ENCODE data around the gene SATB2.

Gene SATB2

GRCh38 chr2:199388728-199389268 is 68.9 kb downstream of the SATB2 start:
- no peak for DNase-seq

DNA sequence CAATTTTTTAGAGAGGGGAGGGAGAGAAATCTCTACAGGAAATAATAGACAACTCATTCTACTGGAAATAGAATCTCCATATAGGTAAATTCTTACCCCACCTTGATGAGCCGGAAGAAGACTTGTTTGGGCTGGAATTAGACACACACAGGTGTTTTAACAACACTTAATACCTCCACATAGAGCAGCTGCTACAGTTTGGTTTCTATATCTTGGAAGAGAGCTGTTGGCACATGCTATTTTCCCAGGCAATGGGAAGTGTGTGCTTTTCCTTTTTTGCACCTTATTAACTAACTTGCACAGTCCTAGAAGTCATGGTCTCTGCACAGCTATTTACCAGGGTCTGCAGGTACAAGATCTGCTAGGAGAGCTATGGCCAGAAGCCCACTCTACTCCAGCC is 73.7 kb downstream of the SATB2 start:
- DNase-seq, result no peak

GRCh38 chr2:199383021-199383420 is 74.7 kb downstream of the SATB2 start:
- no peak for DNase-seq

- peak; percentile 33 for DNase-seq
Measured at GRCh38 chr2:199382091-199382490, 75.6 kb downstream of the SATB2 start.

- DNase-seq, result peak; percentile 97
Measured at GRCh38 chr2:199381531-199381930, 76.2 kb downstream of the SATB2 start.

DNA sequence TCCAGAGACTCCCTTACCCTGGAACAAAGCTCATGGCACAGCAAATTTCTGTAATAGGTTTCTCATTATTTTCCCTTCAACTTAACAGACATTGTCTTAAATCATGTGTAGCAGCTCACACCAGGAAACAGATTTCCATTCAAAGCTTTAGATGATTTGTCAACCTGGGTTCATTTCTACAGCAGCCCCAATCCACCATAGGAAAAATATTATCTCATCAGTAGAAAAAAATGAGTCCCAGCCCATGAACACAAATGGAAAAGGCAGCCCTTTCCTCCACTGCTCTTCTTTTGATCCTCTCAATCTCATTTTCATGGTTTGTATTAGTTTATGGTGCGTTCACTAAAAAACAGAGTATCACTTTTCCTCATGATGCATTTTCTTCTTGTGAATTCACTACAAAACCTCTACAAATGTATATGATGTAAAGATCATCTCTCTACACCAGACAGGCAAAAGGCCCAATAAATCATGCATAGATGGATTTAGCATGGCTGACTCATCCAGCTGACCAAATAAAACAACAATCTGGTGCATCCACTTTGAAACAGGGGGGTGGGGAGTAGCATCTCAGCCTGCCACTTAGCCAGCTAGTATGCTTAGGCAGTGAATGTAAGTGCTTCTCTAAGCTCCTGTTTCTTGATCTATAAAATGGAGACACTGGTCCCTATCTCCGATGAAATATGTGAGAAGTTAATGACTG is 78.6 kb downstream of the SATB2 start:
- DNase-seq, result peak; percentile 84

DNA sequence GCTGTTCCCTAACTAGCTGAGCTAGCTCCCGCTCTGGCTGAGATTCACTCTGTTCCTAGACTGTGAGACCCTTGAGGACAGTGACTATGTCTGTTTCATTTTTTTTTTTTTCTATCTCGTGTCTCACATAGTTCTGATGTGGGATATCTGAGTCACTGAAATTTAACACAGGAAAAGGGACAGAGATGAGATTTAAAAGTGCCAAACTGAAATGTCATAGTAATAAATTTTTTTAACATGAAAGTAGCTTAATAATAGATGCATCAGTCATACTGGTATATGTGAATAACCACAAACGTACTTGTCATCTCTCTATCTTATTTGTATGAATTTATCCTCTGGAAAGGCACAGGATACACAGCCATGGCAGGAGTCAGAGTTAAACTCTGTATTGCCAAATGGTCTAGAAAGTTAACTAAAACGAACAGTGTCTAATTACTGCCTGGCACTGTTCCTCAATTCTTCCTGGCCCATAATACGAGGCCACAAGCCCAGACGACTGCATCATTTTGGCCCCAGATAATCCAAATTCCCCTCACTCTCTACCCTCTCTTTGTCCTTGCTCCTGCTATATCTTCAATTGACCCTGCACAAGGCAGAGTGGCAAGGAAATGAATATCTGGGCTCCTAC is 87.5 kb downstream of the SATB2 start:
- no peak for DNase-seq

GRCh38 chr2:199366406-199366805 is 91.3 kb downstream of the SATB2 start:
- DNase-seq, result no peak

GRCh38 chr2:199364153-199364552 is 93.6 kb downstream of the SATB2 start:
- DNase-seq, result no peak

DNA sequence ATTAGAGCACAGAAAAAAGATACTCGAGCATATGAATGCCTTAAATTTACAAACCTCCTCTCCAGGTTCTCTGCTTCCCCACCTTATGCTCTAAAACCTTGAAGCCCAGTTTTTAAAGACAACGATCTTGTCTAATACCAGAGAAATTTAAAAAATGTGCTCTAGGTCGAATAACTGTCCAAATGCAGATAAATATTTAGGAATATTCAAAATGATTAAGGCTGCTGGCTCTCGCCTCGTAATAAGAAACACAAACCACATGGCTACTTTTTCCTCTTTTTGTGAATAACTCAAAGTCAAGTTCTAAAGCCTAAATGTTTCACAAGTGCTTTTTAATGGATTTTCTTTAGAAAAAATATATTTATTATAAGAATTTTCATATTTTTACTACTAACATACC is 101.3 kb downstream of the SATB2 start:
- DNase-seq, result no peak

DNA sequence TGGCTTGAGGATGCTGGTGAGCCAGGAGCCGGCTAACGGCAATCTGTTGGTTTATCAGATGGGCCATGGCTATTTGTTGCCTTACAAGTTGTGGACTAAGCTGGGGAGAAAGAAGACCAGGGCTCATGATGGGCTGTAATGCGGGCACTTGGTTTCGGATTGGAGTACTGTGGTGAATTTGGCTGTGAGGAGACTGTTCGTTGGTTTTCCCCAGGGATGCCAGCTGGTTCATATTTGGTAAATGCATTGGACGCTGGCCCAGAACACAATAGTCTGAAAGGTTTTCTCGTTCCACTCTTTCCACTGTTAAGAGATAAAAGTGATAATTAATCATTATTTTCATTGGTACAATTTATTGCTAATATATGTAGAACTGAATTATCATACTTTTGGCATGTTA is 108.9 kb downstream of the SATB2 start:
- DNase-seq, result peak; percentile 63

DNA sequence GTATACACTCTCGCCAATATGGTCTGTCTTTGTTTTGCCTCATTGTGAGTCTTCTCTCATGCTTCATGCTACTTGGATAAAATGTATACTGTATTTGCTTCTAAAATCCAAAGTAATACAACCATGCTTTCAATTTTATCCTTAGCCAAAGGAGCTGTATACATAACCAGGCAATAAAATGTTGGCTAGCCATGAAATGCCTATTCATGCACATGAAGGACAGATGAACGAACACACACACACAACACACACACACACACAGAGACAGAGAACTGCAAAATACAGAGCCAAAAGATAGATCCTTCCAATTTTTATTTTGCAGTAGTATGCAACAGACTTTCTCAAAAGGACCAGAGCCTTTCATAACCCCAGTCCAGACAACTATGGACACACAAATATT is 113.7 kb downstream of the SATB2 start:
- DNase-seq, result no peak

- no peak for DNase-seq
Measured at GRCh38 chr2:199342334-199342733, 115.4 kb downstream of the SATB2 start.

DNA sequence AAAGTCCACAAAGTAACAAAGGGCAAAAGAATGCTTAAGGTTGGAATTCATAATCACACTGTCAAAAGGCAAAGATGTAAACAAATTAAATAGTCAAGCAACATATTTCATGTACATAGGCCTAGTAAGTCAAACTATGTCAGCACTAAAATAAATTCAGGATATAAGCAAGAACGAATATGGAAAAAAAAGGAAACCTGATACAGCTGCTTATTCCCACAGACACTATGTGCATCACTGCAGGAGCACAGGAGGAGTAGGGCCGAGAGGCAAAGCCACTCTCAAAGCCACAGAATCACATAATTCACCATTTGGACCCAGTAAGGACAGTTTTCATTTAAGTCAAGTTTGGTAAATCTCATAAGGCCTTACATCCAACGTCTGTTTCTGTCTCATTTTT is 116.6 kb downstream of the SATB2 start:
- no peak for DNase-seq

DNA sequence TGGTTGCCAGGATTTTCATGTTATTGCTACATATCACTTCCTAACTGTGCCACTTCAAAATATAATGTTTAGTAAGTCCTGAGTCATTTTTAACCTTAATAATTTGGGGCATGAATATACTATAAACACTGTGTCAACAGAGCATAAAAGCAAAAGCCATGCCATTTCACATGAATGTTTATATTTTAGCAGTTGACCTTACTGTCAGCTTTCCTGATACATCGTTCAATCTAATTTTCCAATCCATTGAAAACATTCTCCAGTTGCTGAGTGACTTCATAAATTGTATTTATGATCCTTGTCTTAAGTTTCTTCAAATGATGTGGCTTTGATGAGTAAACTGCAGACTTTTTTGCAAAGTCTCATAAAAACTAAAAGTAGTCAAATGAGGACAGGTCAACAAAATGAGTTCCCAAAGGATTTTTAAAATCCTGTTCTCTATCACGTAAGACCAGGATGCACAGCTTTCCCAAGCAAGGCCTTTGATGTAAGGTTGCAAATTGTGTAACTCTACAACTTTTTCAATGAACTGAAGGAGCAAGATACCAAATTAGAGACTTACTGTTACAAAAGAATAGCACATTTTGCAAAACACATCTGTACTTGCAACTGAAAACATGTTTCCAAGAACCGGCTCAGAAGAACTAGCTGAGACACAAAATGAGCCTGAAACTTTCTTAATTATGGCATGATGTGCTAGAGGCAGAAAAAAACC is 117.7 kb downstream of the SATB2 start:
- no peak for DNase-seq

DNA sequence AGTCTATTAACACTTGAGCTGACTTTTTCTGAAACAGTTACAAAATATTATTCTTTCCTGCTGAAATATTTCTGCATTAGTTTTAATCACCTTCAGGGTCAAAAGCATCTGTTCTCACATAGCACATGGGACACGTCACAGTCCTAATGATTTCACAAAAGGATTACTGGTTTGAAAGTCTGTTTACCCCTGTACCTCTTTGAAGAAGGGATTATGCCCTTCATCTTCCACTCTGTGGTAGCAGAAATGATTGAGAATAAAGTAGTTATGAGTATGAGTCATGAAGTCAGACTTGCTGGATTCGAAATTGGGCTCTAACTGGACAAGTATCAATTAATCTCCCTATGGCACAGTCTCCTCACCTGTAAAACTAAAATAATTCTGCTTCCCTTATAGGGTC is 121.2 kb downstream of the SATB2 start:
- peak; percentile 89 for DNase-seq

DNA sequence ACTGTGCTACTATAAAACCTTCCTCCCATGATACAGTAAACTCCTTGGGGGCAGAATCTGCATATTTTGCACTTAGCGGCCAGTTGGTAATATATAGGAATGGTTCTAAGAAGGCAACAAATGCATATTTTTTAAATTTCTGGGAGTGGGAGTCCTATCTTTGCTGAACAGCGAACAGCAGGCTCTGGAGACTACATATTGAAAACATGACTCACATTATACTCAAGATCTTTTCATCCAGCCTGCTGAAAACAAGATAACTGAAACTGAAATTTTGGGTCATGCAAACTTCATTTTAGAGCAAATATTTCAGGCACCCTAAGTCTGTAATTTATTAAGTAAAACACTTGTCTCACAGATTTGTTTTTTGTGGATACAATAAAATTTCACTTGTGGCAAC is 122.2 kb downstream of the SATB2 start:
- no peak for DNase-seq

DNA sequence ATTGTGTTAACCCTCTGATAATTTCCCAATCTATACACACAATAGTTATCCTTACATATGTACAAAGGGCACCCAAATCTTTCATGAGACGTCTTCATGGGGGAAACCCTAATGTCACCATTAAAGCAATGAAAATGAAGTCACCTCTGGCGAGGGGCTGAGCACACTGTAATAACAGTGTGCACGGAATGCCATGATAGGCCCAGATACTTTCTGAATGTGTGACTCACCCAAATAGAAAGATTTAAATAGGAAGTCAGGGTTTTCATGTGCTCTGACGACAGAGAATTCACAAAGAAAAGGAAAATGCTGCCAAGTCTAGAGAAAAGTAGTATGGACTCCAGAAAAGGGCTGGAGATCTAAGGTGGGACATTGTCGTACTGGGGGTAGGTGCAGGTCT is 128.3 kb downstream of the SATB2 start:
- DNase-seq, result no peak

- no peak for DNase-seq
Measured at GRCh38 chr2:199329031-199329430, 128.7 kb downstream of the SATB2 start.

DNA sequence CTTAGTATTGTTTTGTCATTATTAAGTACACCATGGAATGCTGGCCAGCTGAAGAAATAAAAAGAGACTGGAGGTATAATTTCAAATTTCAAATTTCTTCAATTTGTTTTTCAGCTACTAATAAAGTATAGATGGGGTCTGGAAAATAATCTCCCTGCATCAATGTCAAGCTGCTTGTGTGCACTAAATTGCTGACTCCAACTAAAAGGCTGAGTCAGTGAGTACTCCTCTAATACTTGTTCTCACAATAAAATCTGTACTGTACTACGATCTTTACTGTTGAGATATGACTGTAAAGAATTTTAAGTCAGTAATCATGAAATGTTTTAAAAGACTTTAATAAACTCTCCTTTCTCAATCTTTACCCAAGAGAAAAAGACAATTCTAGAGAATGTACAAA is 131.9 kb downstream of the SATB2 start:
- no peak for DNase-seq

GRCh38 chr2:199322151-199322550 is 135.6 kb downstream of the SATB2 start:
- no peak for DNase-seq

DNA sequence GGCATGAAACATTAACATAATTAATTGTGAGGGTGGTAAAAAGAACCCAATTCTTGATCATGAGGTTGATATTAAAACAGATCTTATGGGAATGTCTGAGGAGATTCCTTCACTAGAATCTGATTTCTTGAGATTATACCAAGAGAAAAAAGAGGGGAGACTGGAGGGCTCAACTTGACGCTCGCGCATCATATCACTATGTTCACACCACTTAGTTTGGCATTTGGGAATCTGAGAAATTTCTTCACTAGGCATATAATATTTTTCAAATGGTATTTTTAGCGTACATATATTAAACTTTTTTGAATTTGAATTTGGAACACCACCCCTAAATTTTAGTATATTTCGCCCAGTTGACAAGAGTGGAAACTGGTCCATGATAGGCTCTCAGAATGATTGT is 140.1 kb downstream of the SATB2 start:
- DNase-seq, result no peak

DNA sequence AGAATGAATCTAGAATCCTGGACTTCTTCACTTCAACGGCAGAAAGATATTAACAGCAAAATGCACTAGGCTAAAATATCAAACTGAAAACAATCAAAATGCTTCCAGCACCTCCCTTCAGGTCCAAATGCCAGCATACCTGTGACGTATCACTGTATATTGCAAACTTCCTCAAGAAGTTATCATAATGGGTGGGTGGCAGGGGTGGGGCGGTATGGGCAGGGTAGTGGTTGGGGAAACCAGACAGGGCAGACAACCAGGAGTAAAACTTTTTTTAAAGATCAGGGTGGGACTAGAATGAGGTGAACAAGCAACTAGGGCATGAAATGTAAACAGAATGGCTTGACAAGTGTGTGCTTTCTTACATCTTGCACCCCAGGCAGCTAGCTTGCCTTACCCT is 140.9 kb downstream of the SATB2 start:
- DNase-seq, result no peak
